ENCODE measurements around the gene RNF208. TPM values are rescaled to one million over a fixed set of nuclear protein-coding genes. Genes with fewer than 3 reads are reported as not detected.

RNF208 gene
- polyA plus RNA-seq, 1 of the 3 experiments (the other 2 are of a cell fraction) = 2.7 TPM

- peaks cover 0 to 14% of the 10 kb centered on the region in 2 experiments; a peak in 1 of 4 replicates for H3K4me1 ChIP-seq (ENCODE audit: control insufficient read depth in 1 of 2, insufficient read depth in 2 of 2, low read depth in 1 of 2, low read length in 1 of 2)
- no peaks in the 10 kb centered on the region for H3K9me3 ChIP-seq
- H3K79me2 ChIP-seq (ENCODE audit: insufficient read depth) = peaks cover 4% of the 10 kb centered on the region
- H3K9ac ChIP-seq = no peak overlapping the region
- no peak overlapping the region for H3K4me2 ChIP-seq
- TF ChIP-seq TEAD4 (IDR thresholded peaks at IDR 0.05; ENCODE audit: borderline replicate concordance, insufficient read depth) = no peak
- no peak for TF ChIP-seq NRF1 (IDR thresholded peaks at IDR 0.05; ENCODE audit: low read depth, low read length)
- no peak for TF ChIP-seq SIN3A (IDR thresholded peaks at IDR 0.05; ENCODE audit: borderline replicate concordance, low read depth, low read length)
- no peak for TF ChIP-seq JUND (IDR thresholded peaks at IDR 0.05)
- TF ChIP-seq RCOR1 (IDR thresholded peaks at IDR 0.05; ENCODE audit: low read length) = no peak
- no peak for TF ChIP-seq RXRA (IDR thresholded peaks at IDR 0.05; ENCODE audit: borderline replicate concordance, low read depth)
- TF ChIP-seq MXI1 (IDR thresholded peaks at IDR 0.05; ENCODE audit: low read depth, low read length) = no peak
- H3K9me2 ChIP-seq = no peaks in the 10 kb centered on the region
- no peaks in the 10 kb centered on the region for H3K36me3 ChIP-seq (replicated peaks in 1 of 2; ENCODE audit: control insufficient read depth in 1 of 2, insufficient read depth in 2 of 2, low read length in 1 of 2)
- H3K4me3 ChIP-seq (ENCODE audit: low read depth in 2 of 2, low read length in 1 of 2) = no peak overlapping the region
- ChIA-PET POLR2A (interaction anchor here (1.9 kb wide), 1 partner anchor 10 kb away, joined by 11 read pairs; the partner anchor contains the start of gene TUBB4B), CTCF (interaction anchor here (1.7 to 8.2 kb wide), 3 partner anchors 11 to 52 kb away, joined by 4 to 38 read pairs (median 7); partner anchors contain the start of gene NRARP)
- H2AFZ ChIP-seq (ENCODE audit: low read depth) = no peak overlapping the region
- H3K27ac ChIP-seq (ENCODE audit: low read depth in 2 of 2, low read length in 1 of 2) = no peak overlapping the region
- WGBS (ENCODE audit: low lambda C conversion rate) = 90% methylated on average over 9 of the region's 18 CpGs
- no peak for DNase-seq
- H3F3A ChIP-seq (replicated peaks; ENCODE audit: insufficient read depth) = no peaks in the 10 kb centered on the region
- no peaks in the 10 kb centered on the region for H4K20me1 ChIP-seq (ENCODE audit: insufficient read depth)
- H3K27me3 ChIP-seq (ENCODE audit: insufficient read depth) = no peaks in the 10 kb centered on the region
Observed at GRCh38 chr9:137250329-137251193, 28.5 kb upstream of the RNF208 start.

GRCh38 chr9:137247916-137248175, 25.8 kb upstream of the RNF208 start:
- Histone ChIP-seq H4K20me1 (ENCODE audit: insufficient read depth) (peaks cover 16% of the 10 kb centered on the region), H3K9ac (no peak overlapping the region), H3K4me3 (ENCODE audit: low read depth in 2 of 2, low read length in 1 of 2) (no peak overlapping the region), H3K4me2 (no peak overlapping the region), H3K4me1 (ENCODE audit: control insufficient read depth in 1 of 2, insufficient read depth in 2 of 2, low read depth in 1 of 2, low read length in 1 of 2) (peaks cover 5 to 11% of the 10 kb centered on the region in 2 experiments; a peak in 1 of 4 replicates), H3K27ac (ENCODE audit: low read depth in 2 of 2, low read length in 1 of 2) (no peak overlapping the region), H3K27me3 (ENCODE audit: insufficient read depth) (no peaks in the 10 kb centered on the region), H3K79me2 (ENCODE audit: insufficient read depth) (peaks cover 14% of the 10 kb centered on the region), H3K9me2 (no peaks in the 10 kb centered on the region), H2AFZ (ENCODE audit: low read depth) (no peak overlapping the region), H3K36me3 (replicated peaks in 1 of 2; ENCODE audit: control insufficient read depth in 1 of 2, insufficient read depth in 2 of 2, low read length in 1 of 2) (peaks cover 5 to 9% of the 10 kb centered on the region in 2 experiments), H3F3A (replicated peaks; ENCODE audit: insufficient read depth) (peaks cover 7% of the 10 kb centered on the region), H3K9me3 (no peaks in the 10 kb centered on the region)
- CTCF ChIA-PET = interaction anchor here (1.2 to 8.2 kb wide), 2 partner anchors 11 to 183 kb away, joined by 4 to 38 read pairs; no protein-coding TSS in a partner anchor
- POLR2A ChIA-PET = no interaction called here
- no peak for TF ChIP-seq YY1 (IDR thresholded peaks at IDR 0.05; ENCODE audit: low read depth)
- no peak for TF ChIP-seq FOSL2 (IDR thresholded peaks at IDR 0.05; ENCODE audit: borderline replicate concordance, low read depth)
- no peak for TF ChIP-seq RCOR1 (IDR thresholded peaks at IDR 0.05; ENCODE audit: low read length)
- no peak for TF ChIP-seq NRF1 (IDR thresholded peaks at IDR 0.05; ENCODE audit: low read depth, low read length)
- no peak for TF ChIP-seq SMC3 (IDR thresholded peaks at IDR 0.05; ENCODE audit: low read depth, low read length)
- no peak for TF ChIP-seq RXRA (IDR thresholded peaks at IDR 0.05; ENCODE audit: borderline replicate concordance, low read depth)
- no peak for TF ChIP-seq PBX3 (IDR thresholded peaks at IDR 0.05)
- TF ChIP-seq ELF1 (IDR thresholded peaks at IDR 0.05) = no peak
- no peak for TF ChIP-seq MAX (IDR thresholded peaks at IDR 0.05; ENCODE audit: low read depth)
- no peak for TF ChIP-seq JUND (IDR thresholded peaks at IDR 0.05)
- TF ChIP-seq FOXJ3 (CRISPR knock-in tag; IDR thresholded peaks at IDR 0.05) = no peak
- TF ChIP-seq REST (IDR thresholded peaks at IDR 0.05; ENCODE audit: low read depth, low read length) = no peak
- no peak for TF ChIP-seq IRF3 (IDR thresholded peaks at IDR 0.05; ENCODE audit: low read depth, low read length)
- TF ChIP-seq CHD2 (IDR thresholded peaks at IDR 0.05; ENCODE audit: low read length, partially characterized antibody) = no peak
- no peak for DNase-seq
- WGBS (ENCODE audit: low lambda C conversion rate) = 80% methylated on average over 3 of the region's 6 CpGs

All from SK-N-SH (cell line).